Prostate gland (tissue), 2 donors: ENCODE measurements around the gene TGFBR1.

Source experiments
- POLR2AphosphoS5 ChIP-seq: sonication (generic); formaldehyde crosslinking; IDR thresholded peaks from one replicate; pipeline ENCODE4 v1.6.1; 2017; ENCODE audit warnings: antibody characterized with exemption
- TF ChIP-seq, protein P1 (sequence below), 4 experiments: fragments of 200-600 bp in 2 of 4; fragments of 450-650 bp in 2 of 4; sonication (generic) in 2 of 4; IDR thresholded peaks; 1 replicate in 3 of 4; 2 replicates in 1 of 4; pipeline ENCODE4 v1.5.1; 2016 to 2019; ENCODE audit warnings: antibody characterized with exemption in 4 of 4, mild to moderate bottlenecking in 2 of 4, moderate library complexity in 2 of 4

DNA sequence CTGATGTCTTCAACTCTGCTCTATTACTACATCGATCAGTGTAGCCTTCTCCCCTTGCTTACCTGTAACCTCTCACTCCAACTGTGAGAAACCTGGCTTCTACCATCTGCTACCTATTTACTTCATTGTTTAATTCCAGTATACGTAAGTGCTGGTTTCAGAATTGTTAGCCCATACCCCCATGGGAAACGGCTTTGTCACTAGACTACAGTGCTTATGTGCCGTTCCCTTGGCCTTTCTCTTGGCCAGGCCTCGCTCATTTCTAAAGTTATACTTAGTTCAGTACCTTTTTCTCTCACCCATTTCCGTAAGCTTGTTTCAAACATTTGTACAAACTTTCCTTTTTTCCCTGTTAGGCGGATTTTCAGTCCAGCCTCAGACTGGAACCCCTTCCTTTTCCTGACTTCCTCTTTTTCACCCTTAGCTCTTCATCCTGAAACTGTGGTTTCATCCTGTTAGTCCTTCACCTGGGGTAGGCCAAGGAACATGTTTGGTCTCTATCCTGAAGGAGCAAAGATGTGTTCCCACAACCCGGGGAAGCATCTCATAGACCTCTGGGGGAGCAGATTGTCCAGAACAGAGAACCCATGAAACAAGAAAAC, 95.1 kb downstream of the TGFBR1 start:
- TF ChIP-seq, protein P1, sequence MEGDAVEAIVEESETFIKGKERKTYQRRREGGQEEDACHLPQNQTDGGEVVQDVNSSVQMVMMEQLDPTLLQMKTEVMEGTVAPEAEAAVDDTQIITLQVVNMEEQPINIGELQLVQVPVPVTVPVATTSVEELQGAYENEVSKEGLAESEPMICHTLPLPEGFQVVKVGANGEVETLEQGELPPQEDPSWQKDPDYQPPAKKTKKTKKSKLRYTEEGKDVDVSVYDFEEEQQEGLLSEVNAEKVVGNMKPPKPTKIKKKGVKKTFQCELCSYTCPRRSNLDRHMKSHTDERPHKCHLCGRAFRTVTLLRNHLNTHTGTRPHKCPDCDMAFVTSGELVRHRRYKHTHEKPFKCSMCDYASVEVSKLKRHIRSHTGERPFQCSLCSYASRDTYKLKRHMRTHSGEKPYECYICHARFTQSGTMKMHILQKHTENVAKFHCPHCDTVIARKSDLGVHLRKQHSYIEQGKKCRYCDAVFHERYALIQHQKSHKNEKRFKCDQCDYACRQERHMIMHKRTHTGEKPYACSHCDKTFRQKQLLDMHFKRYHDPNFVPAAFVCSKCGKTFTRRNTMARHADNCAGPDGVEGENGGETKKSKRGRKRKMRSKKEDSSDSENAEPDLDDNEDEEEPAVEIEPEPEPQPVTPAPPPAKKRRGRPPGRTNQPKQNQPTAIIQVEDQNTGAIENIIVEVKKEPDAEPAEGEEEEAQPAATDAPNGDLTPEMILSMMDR (IDR thresholded peaks at IDR 0.05): no peak
- TF ChIP-seq POLR2AphosphoS5: no peak
